NCI-H748 (cell line): ENCODE measurements around the gene RNF130.

Source experiments
- DNase-seq: peaks from one replicate; lab custom pipeline; 2025; ENCODE audit not compliant: unreplicated experiment; lab: John Stamatoyannopoulos, UW

The RNF130 gene

DNA sequence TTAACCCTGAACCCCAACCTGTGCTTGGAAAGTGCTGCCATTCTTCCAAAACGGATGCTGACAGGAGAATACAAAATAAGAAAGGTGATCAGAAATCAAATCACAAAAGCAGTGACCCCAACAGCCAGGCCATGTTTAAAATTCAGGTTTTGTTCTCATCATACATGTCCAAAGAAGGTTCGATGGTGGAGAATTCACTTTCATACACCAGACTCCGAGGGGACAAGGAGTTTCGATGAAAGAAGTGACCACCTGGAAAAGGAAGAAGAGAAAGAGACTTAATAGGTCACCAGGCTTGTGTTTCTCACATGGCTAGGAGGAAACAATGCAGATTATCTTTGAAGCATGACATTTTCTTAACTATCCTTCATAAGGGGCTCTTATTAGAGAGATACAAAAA, 151.4 kb downstream of the RNF130 start:
- no peak for DNase-seq

DNA sequence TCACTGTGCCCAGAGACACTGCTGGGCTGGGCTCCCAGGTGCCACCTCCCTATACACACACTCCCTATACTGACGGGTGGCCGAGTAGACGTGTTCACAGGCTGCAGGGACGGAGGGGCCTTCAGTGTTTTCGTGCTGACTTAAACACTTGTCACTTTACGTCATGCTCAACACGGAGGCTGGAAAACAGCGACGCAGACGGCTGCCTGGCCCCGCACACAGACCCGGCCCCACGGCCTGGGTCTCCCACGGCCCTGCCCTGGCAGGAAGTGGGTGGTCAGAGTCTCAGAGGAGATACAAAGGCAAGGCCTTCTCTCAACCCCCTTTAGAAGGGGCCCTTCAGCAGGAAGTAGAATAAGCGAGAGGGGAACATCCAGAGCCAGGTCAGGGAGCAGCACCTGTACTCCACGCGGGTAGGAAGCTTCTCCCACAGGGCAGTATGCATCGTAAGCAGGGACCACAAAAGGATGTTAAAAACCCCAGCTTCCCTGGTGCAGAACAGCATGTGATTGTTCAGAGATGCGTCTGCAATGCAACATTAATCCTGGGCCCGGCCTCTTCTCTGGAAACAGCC, 152.0 kb downstream of the RNF130 start:
- no peak for DNase-seq

DNA sequence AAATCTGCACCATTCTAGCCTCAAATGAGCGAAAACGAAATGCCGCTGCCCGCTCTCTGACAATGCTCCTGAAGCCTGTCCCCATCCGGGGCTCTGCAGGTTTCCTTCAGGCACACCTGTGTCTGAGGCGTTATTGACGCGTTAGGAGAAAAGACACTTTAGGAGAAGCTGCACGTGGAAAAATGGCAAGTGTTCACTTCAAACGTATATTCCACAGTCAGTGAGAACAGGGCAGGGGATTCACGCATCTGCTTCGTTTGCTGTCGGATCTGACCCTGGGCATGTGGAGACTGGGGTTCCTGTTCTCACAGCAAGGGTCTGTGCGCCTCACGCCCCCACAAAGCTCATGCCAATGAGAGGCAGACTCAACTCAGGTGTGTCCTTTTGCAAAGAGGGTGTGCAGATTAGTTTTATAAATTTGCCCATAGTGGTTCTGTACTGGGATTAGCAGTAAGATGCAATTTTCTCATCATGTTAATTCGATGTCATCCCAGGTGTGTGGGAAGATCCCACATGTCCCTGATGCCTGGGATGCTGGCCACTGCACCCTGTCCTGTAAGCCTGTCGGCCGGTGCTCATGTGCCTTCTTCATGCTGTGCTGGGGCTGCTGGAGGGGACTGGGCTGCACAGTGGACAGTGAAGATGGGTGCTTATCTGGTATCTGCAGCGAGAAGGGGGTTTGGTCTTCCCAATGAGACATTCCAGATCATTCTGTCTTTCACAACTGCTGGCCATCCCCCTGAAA, 152.6 kb downstream of the RNF130 start:
- no peak for DNase-seq

DNA sequence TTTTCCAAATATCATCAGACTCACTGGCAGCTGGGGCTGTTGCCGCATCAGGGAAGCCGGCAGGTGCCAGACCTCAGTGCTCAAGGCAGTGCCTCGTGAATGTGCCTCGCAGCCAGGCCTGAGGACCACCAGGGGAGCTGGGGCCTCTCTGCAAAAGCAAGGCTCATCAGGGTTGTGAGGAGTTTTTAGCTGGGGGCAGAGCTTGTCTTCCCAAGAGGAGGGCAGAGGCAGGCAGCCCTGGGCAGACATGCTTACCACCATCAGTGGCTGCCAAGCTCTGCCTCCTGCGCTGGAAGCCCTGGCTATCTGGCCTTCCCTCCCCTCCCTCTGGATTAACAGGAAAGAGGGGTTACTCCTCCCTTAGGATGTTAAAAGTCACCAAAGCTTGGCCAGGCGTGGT, 155.0 kb downstream of the RNF130 start:
- no peak for DNase-seq

DNA sequence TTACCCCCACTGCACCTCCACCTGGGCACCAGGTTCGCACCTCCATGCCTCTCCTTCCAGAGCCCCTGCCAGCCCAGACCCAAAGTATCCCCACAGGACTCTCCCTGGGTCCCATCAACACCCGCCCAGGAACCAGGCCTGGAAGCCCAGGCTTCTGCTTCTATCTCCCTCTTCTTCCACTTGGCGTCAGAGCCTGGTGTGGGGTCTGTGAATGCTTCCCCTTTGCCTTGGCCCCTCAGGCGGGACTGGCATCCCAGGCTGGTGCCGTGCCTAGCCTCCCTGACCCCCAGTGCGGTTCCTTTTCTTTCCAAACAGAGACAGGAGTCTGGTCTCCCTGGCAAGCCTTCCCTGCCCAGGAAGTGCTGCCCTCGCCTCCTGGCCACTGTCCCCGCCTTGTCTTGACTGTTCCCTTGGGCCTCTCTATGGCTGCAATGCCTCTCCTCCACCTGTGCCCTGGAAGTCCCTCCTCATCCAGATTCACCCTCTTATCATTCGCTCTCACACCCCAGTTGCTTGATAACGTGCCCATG, 156.1 kb downstream of the RNF130 start:
- no peak for DNase-seq

DNA sequence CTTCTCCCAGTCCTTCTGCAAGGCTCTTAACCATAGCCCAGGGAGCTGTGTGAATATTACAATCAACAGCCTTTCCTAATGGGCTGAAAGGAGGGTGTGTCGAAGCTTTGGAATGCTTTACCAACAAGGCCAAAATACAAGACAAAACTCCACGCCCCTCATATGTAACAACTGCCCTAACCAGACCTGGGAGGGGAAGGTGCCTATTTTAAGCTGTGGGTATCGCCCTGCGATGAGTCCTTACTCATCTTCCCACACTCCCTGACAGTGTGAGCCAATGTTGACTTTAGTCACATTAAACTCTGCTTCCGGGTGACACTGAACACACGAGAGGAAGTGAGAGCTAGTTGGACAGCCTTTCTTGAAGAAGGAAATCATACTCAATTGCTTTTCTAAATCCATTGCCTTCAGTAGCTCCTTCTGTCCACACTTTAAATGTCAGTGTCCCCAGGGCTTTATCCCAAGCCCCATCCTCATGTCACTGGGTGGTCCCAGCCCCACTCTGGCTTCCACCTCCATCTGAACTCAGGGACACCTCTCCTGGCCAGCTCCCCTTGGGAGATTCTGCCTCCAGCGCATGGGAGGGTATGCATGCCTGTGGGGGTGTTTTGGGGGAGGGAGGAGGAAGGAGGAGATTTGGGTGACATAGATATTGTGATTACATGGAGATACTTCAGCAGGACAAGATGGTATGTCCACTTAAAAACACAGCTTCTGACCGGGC, 157.4 kb downstream of the RNF130 start:
- peak; percentile 16 for DNase-seq

DNA sequence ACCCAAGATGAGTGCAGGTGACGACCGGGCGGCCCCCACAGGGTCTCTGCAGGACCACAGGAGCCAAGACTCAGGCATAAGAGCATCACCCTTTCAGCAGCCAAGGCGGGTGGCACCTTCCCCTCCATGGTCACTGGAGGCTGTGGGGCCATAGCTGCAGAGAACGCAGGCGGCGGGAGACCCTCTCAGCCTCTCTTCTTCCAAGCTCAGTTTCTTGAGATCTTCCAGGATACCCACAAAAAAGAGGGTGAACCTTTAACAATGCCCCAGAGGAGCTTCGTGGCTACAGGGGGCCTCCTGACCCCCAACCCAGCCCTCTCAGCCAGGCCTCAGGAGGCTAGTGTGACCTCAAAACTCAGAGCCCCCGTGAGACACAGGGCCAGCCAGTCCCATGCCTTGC, 158.1 kb downstream of the RNF130 start:
- no peak for DNase-seq

DNA sequence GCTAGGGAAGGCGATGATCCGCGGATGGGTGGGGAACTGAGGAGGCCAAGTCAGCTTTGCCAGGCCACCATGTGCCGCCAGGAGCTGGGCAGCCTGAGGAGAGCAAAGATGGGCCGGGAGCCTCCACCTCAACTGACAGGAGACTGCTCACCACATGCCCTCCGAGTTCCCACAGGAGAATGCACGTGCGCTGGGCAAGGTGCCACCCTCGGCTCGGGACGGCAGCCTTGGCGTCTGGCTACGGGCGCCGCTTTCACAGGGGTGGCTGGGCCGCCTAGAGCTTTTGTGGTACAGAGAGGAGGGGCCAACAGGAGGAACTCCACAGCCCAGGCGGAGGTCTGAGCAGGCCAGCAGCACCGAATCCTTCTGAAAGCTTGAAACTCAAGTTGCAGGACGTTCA, 158.6 kb downstream of the RNF130 start:
- DNase-seq, result no peak

DNA sequence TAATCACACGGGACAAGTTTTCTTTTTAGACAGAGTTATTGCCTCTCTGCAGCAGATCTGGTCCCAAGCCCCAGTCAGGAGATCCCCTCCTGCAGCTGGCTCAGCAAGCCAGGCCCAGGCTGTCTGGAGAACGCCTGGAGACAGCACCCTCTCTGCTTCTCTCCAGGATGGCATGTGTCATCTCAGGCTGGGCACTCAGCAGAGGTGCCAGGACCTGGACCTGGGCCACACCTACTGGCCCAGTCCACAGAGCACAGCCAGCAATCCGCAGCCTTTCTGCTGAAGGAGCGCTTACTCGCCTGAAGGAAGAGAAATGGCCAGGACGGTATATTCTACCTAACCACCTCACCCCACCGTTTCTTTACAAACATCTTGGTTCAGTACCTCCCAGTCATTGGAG, 159.2 kb downstream of the RNF130 start:
- no peak for DNase-seq

DNA sequence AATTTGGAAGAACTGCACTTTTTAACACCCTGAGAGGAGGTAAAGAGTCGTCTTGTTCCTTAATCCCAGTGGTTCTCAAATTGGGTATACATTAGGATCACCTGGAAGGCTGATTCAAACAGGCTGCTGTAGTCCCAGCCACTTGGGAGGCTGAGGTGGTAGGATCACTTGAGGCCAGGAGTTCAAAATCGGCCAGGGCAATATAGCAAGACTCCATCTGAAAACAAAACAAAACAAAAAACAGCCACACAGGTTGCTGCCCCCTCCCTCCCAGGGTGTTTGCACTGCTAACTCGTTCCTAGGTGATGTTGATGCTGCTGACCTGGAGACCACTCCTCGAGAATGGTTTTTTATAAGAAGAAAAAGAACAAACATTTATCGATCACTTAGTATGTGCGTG, 162.3 kb downstream of the RNF130 start:
- DNase-seq, result no peak

DNA sequence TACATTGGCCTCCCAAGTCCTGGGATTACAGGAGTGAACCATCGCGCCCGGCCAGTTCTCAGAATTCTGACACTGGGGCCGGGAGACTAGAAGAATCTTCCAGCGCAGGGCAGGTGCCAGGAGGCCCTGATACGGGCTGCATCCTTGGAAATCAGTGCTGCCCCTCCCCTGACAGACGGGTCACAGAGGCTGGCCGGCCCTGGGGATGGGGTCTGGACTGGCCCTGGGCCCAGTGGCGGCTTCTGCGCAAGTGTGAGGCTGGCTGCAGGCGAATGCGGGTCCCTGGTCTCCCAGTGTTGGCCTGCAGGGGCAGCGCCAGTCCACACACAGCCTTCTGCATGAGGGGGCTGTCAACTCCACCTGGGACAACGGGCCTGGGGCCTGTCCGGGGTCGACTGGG, 163.0 kb downstream of the RNF130 start:
- DNase-seq, result peak; percentile 17

DNA sequence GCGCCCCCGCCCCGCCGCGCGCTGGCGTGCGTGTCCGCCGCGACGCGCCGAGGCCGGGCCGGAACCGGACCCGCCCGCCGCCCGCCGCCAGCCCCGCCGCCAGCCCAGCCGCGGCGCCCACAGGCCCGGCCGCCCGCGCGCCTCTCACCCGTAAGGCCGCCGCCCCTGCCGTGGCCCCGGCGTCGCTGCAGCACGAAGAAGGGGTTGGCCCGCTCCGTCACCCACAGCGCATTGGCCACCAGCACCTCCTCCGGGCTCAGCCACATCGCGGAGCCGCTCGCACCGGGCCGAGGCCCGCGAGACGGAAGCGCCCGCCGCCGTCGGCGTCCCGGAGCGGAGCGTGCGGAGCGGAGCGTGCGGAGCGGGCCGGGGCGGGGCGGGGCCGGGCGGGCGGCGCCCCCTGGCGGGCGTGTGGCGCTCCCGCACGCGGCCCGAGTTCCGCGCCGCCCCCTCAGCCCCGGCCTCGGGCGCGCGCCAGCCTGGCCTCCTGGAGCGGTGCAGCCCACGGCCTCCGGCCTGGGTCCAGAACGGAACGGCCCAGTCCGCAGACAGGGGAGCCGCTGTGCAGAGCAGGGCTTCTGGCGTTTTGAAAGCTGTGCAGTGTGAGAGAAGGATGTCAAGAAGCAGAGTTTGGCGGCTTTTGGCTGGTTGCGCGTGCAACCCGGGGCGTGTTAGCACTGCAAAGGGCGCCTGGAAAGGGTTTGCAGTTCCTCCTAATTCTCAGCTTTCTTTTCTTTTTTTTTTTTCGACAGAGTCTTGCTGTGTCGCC, 163.8 kb downstream of the RNF130 start, which contains the start of gene TBC1D9B:
Gene TBC1D9B, minus strand, starts transcription at position 342 of the 769 bp plus-strand sequence. Its CDS starts 76 bp downstream, at position 266.
- DNase-seq, result peak; percentile 72

DNA sequence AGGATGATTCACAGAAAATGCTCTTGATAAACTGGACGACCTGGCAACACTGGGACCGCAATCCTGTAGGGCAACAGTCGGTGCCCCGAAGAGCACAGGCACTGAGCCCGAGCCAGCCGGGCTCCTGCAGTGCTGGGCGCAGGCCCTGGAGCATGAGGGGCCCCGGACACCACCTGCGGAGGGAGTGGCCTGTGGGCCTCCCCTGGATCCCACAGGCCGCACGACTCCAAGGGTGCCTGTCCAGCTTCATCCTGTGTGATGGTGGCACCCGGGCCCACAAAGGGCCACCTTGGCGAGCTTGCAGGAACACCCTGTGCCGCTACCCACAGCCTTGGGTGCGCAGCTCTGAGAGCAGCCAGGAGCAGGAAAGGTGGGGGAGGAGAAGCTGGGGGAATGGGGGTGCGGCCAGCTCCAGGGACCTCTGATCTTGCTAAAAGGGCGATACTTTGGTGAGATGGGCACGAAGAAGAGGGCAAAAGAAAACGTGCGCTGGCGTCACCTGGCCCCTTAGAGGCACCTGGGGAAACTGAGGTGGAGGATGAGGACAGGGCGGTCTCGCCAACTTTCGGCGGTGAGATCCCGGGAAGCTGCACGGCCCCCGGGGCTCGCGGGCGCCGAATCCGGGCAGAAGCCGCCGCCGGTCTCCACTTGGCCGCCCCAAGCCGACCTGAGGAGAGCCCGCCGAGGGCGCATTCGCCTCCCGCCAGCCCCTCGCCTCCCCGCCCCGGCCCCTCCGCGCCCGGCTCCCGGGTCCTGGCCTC, 164.6 kb downstream of the RNF130 start:
- peak; percentile 41 for DNase-seq

DNA sequence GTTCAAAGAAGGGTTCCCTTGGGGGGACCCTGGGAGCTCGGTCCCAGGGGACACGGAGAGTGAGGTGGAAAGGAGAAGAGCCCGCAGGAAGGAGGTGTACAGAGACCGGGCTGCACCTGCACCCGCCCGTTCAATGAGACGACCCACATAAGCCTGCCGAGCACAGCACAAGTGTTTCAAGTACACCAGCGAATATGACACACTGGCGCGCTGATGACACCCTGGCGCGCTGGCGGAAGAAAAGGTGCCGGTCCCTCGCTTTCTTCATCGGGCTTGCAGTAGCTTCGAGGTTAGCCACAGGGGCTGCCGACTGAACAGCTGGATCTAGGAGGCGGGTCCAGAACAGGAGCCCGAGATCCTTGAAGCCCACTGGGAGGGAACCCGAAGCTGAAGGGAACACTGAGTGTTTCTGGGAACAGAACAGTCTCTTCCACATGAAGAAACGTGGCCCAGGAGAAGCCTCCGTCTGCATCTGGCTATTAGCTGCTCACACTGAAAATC, 165.2 kb downstream of the RNF130 start:
- DNase-seq, result no peak

DNA sequence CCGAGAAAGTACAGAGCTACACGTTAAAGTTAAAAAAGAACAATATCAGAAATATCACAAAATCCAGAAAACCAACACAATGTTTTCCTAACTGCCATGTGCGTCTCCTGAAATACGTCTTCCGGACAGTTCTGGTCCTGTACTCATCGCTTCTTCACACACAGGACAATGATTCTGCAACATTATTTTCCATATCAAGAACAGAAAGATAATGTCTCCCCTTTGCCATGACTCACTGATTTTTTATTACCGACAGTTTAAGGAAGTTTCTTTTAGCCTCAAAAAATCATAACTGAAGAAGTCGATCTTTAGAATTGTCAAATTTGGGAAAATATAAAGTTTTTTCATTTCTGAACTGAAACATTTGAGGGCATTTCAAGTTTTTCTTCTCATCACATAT, 166.4 kb downstream of the RNF130 start:
- no peak for DNase-seq
